GM23338 (cell line): Measurements from ENCODE around the gene RTL1. TPM values are rescaled to one million over a fixed set of nuclear protein-coding genes. Genes with fewer than 3 reads are reported as not detected.

ENCODE experiments used
- ATAC-seq: fragments of 200-7000 bp; cut with Tn5 transposase; 3 replicates; pipeline ENCODE4 v1.9.1; 2020
- DNase-seq: peaks from one replicate; pipeline ENCODE4 v3.0.0-alpha.2; 2015; ENCODE audit warnings: low spot score
- H2AFZ ChIP-seq: fragments of 200-600 bp; sonication (generic); 2 replicates; pipeline ENCODE4 v1.8.0; 2016; ENCODE audit warnings: antibody characterized with exemption, mild to moderate bottlenecking, moderate library complexity
- H3F3A ChIP-seq: fragments of 200-600 bp; sonication (generic); replicated peaks from 2 replicates; pipeline ENCODE4 v1.8.0; 2017; ENCODE audit warnings: antibody characterized with exemption, mixed run types, low read depth
- H3K27ac ChIP-seq: fragments of 200-600 bp; sonication (generic); 2 replicates; pipeline ENCODE4 v1.6.1; 2016; ENCODE audit warnings: low read depth
- H3K27me3 ChIP-seq: fragments of 200-600 bp; sonication (generic); 2 replicates; pipeline ENCODE4 v1.8.0; 2016; ENCODE audit warnings: mild to moderate bottlenecking, mixed run types, moderate library complexity; ENCODE audit not compliant: insufficient read depth
- H3K36me3 ChIP-seq: fragments of 200-600 bp; sonication (generic); 2 replicates; pipeline ENCODE4 v1.8.0; 2016; ENCODE audit warnings: mild to moderate bottlenecking; ENCODE audit not compliant: insufficient read depth
- H3K4me1 ChIP-seq: fragments of 200-600 bp; sonication (generic); 2 replicates; pipeline ENCODE4 v1.8.0; 2016; ENCODE audit warnings: mild to moderate bottlenecking, moderate library complexity; ENCODE audit not compliant: insufficient read depth
- H3K4me2 ChIP-seq: fragments of 200-600 bp; sonication (generic); 2 replicates; pipeline ENCODE4 v1.7.1; 2017; ENCODE audit warnings: mixed run types
- H3K4me3 ChIP-seq: fragments of 200-600 bp; sonication (generic); 2 replicates; pipeline ENCODE4 v1.6.1; 2016; ENCODE audit warnings: mixed run types
- H3K79me2 ChIP-seq: fragments of 200-600 bp; sonication (generic); replicated peaks from 2 replicates; pipeline ENCODE4 v1.8.0; 2017; ENCODE audit warnings: mild to moderate bottlenecking; ENCODE audit not compliant: insufficient read depth
- H3K9me2 ChIP-seq: fragments of 200-600 bp; sonication (generic); 2 replicates; pipeline ENCODE4 v1.8.0; 2017; ENCODE audit not compliant: insufficient read depth
- H4K20me1 ChIP-seq: fragments of 200-600 bp; sonication (generic); replicated peaks from 2 replicates; pipeline ENCODE4 v1.8.0; 2017; ENCODE audit warnings: mild to moderate bottlenecking; ENCODE audit not compliant: insufficient read depth
- H3K27ac Mint-ChIP-seq: 2 replicates; pipeline ENCODE4 v1.8.0; 2020; ENCODE audit warnings: inconsistent platforms, mild to moderate bottlenecking, moderate library complexity, mixed read lengths
- H3K27me3 Mint-ChIP-seq: 3 replicates; pipeline ENCODE4 v1.8.0; 2022; ENCODE audit warnings: low read depth, mild to moderate bottlenecking, moderate library complexity, mixed read lengths, inconsistent platforms; ENCODE audit not compliant: insufficient read depth, poor library complexity
- H3K36me3 Mint-ChIP-seq: 3 replicates; pipeline ENCODE4 v1.8.0; 2021; ENCODE audit warnings: low read depth, mild to moderate bottlenecking, inconsistent platforms, moderate library complexity, mixed read lengths
- H3K4me1 Mint-ChIP-seq: 3 replicates; pipeline ENCODE4 v1.8.0; 2020; ENCODE audit warnings: mild to moderate bottlenecking, inconsistent platforms, mixed read lengths
- H3K4me3 Mint-ChIP-seq: 3 replicates; pipeline ENCODE4 v1.8.0; 2021; ENCODE audit warnings: moderate library complexity, mild to moderate bottlenecking, inconsistent platforms, mixed read lengths
- H3K9me3 Mint-ChIP-seq: 3 replicates; pipeline ENCODE4 v1.8.0; 2020; ENCODE audit warnings: moderate library complexity, mild to moderate bottlenecking, inconsistent platforms, mixed read lengths
- CREB1 ChIP-seq: fragments of 250-450 bp; sonication (Bioruptor Pico); IDR thresholded peaks from 2 replicates; pipeline ENCODE4 v1.5.0; 2020; ENCODE audit warnings: low read depth, mild to moderate bottlenecking, moderate library complexity
- CTCF ChIP-seq, 2 experiments: fragments of 200-600 bp in 1 of 2; sonication (generic) in 1 of 2; conservative IDR thresholded peaks; 2 replicates each; pipeline versions ENCODE4 v1.5.1 to v1.6.1; 2016 to 2017; ENCODE audit warnings: antibody characterized with exemption in 2 of 2, low read depth in 2 of 2, mild to moderate bottlenecking in 2 of 2, moderate library complexity in 1 of 2
- EZH2phosphoT487 ChIP-seq: fragments of 200-600 bp; sonication (generic); IDR thresholded peaks from one replicate; pipeline ENCODE4 v1.8.1; 2018; ENCODE audit warnings: antibody characterized with exemption; ENCODE audit not compliant: unreplicated experiment
- JUNB ChIP-seq: IDR thresholded peaks from one replicate; pipeline ENCODE4 v1.6.1; 2016; ENCODE audit warnings: antibody characterized with exemption; ENCODE audit not compliant: unreplicated experiment
- NANOG ChIP-seq: IDR thresholded peaks from 2 replicates; pipeline ENCODE4 v1.6.1; 2016; ENCODE audit warnings: antibody characterized with exemption, borderline replicate concordance
- POLR2AphosphoS5 ChIP-seq: IDR thresholded peaks from 2 replicates; pipeline ENCODE4 v1.6.1; 2016; ENCODE audit warnings: antibody characterized with exemption, low read depth
- REST ChIP-seq: IDR thresholded peaks from one replicate; pipeline ENCODE4 v1.6.1; 2018; ENCODE audit warnings: antibody characterized with exemption; ENCODE audit not compliant: unreplicated experiment
- STAT1 ChIP-seq: IDR thresholded peaks from one replicate; pipeline ENCODE4 v1.6.1; 2016; ENCODE audit warnings: antibody characterized with exemption; ENCODE audit not compliant: unreplicated experiment
- ZNF114 ChIP-seq: fragments of 250-450 bp; sonication (Bioruptor Pico); IDR thresholded peaks from 2 replicates; pipeline ENCODE4 v1.5.0; 2020; ENCODE audit warnings: mild to moderate bottlenecking, moderate library complexity
- polyA plus RNA-seq: library from polyadenylated mRNA; unstranded; fragments of >200 nt; fragmentation: Nextera tagmentation; extraction: Ambion mirVana; gene quantifications from 2 replicates; pipeline ENCODE4 v1.2.1, GENCODE V29; 2016
- total RNA-seq: library from RNA; depleted of rRNA; stranded (reverse); fragments of >200 nt; shearing (Covaris generic); gene quantifications from 2 replicates; pipeline ENCODE4 v1.2.3, GENCODE V29; 2014
- TF ChIP-seq, protein P1 (sequence below): IDR thresholded peaks from 2 replicates; pipeline ENCODE4 v1.6.1; 2016; ENCODE audit warnings: antibody characterized with exemption

Gene RTL1
- total and polyA plus RNA-seq, 2 experiments from 2014 or later = not detected

GRCh38 chr14:100879194-100879593 lies 24.3 kb downstream of the RTL1 start:
- H3K4me2 ChIP-seq = no peak overlapping the region
- H3K79me2 ChIP-seq = no peaks in the 10 kb centered on the region
- H3K27ac ChIP-seq = no peak overlapping the region
- peaks cover 4% of the 10 kb centered on the region; the same call in 1 of the 2 replicates for H3K9me2 ChIP-seq
- H3K4me3 Mint-ChIP-seq = no peak overlapping the region
- no peak overlapping the region for H3K4me3 ChIP-seq
- DNase-seq (no peak), ATAC-seq (no peak)
- TF ChIP-seq NANOG = no peak
- TF ChIP-seq ZNF114 = no peak
- no peak for TF ChIP-seq STAT1
- TF ChIP-seq CREB1 (CRISPR knock-in tag) = no peak
- no peak for TF ChIP-seq JUNB
- TF ChIP-seq, protein P1, sequence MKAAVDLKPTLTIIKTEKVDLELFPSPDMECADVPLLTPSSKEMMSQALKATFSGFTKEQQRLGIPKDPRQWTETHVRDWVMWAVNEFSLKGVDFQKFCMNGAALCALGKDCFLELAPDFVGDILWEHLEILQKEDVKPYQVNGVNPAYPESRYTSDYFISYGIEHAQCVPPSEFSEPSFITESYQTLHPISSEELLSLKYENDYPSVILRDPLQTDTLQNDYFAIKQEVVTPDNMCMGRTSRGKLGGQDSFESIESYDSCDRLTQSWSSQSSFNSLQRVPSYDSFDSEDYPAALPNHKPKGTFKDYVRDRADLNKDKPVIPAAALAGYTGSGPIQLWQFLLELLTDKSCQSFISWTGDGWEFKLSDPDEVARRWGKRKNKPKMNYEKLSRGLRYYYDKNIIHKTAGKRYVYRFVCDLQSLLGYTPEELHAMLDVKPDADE = no peak
- no peak for TF ChIP-seq POLR2AphosphoS5
- TF ChIP-seq EZH2phosphoT487 = no peak
- peaks cover 18% of the 10 kb centered on the region for H3K9me3 Mint-ChIP-seq
- peaks cover 10% of the 10 kb centered on the region for H3K27me3 Mint-ChIP-seq
- H3K27ac Mint-ChIP-seq = no peak overlapping the region
- no peak overlapping the region for H2AFZ ChIP-seq
- no peaks in the 10 kb centered on the region for H3K36me3 ChIP-seq
- no peaks in the 10 kb centered on the region; the same call in 2 of the 3 replicates for H3K4me1 Mint-ChIP-seq
- H4K20me1 ChIP-seq = no peaks in the 10 kb centered on the region
- H3K36me3 Mint-ChIP-seq = peaks cover under 1% of the 10 kb centered on the region; the same call in 2 of the 3 replicates
- no peaks in the 10 kb centered on the region for H3F3A ChIP-seq
- no peaks in the 10 kb centered on the region for H3K27me3 ChIP-seq
- no peaks in the 10 kb centered on the region for H3K4me1 ChIP-seq

DNA sequence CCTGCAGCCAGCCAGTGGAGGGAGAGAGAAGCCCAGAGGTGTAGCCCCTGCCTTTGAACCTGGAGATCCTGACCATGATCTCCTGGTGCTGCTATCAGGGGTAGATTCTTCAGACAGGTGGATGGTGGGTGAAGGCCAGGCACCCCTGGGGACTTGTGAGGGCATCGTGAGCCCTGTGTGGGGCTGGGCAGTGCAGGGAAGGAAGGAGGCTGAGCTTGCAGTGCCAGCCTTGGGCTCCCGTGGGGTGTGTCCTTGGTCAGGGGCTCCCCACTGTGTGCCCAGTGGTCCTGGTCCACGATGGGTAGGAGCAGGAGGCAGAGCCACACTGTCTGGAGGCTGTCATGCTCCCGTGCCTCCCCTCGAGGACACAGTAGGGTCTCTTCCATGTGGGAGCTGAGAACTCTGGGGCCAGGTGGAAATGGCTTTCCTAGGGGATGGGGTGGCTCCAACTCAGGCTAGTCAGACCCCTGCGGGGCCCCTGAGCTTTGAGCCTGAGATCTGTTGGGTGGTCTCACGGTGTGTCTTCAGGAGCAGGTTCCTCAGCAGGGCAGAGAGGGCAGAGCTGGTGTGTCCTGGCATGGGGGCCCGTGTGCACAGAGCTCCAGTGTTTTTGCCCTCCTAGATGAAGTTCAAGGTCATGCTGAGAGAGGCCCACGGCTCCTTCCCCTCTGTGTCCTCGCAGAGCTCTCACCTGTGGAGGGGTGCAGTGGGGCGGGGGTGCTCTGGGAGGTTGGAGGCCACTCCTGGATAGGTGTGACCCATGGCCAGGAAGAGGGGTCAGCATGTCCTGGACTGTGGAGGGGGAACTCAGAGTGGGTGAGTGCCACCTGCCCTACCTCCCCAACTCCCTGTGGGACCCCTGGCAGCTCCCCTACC lies 25.0 kb downstream of the RTL1 start:
- Histone ChIP-seq H3K4me1 (no peaks in the 10 kb centered on the region), H3K9me2 (peaks cover 4% of the 10 kb centered on the region; the same call in 1 of the 2 replicates), H3K36me3 (no peaks in the 10 kb centered on the region), H2AFZ (no peak overlapping the region), H3K27ac (no peak overlapping the region), H3K4me3 (no peak overlapping the region), H4K20me1 (no peaks in the 10 kb centered on the region), H3K79me2 (no peaks in the 10 kb centered on the region), H3K4me2 (no peak overlapping the region), H3F3A (no peaks in the 10 kb centered on the region), H3K27me3 (no peaks in the 10 kb centered on the region)
- ATAC-seq (no peak), DNase-seq (no peak)
- no peak overlapping the region for H3K27ac Mint-ChIP-seq
- peaks cover 2% of the 10 kb centered on the region; the same call in 2 of the 3 replicates for H3K36me3 Mint-ChIP-seq
- peaks cover 10% of the 10 kb centered on the region for H3K27me3 Mint-ChIP-seq
- H3K9me3 Mint-ChIP-seq = peaks cover 19% of the 10 kb centered on the region
- no peak overlapping the region for H3K4me3 Mint-ChIP-seq
- no peaks in the 10 kb centered on the region for H3K4me1 Mint-ChIP-seq
- TF ChIP-seq REST (no peak), STAT1 (no peak), NANOG (no peak), CTCF (conservative IDR thresholded peaks at IDR 0.05; ENCODE audit: low read depth in 2 of 2) (no peak)
